GM12801 (cell line): ENCODE measurements around the gene SSX2.
"Not testable (repeated sequence)": the region's sequence is repeated elsewhere in the genome, so short reads cannot be mapped to it uniquely, and the experiment has no call there.

ENCODE experiments used
- TF ChIP-seq, protein P1 (sequence below): IDR thresholded peaks from one replicate; pipeline ENCODE4 v1.5.1; 2011; ENCODE audit warnings: control low read depth; ENCODE audit not compliant: insufficient read length; ENCODE audit errors: extremely low read depth

SSX2 gene

DNA sequence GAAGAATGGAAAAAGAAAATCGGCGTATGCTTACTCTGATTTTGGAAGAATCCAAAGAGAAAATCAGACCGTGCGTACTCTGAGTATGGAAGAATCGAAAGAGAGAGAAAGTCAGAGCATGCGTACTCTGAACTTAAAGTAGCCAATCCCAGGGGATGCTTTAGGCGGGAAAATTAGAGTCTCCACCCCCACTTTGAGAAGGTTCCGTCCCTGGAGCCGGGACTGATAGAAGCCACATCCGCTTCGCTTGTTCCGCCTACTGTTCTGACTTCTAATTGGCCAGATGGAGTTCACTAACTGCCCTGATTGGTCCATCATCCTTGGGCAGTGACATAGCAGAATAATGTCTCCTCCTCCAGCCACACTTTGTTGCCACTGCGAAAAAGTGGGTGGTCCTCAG is at the start of gene SSX2:
Gene SSX2, minus strand, starts transcription at position 101 of the 400 bp plus-strand sequence. CDS start 1,429 bp downstream, outside the sequence.
- TF ChIP-seq, protein P1, sequence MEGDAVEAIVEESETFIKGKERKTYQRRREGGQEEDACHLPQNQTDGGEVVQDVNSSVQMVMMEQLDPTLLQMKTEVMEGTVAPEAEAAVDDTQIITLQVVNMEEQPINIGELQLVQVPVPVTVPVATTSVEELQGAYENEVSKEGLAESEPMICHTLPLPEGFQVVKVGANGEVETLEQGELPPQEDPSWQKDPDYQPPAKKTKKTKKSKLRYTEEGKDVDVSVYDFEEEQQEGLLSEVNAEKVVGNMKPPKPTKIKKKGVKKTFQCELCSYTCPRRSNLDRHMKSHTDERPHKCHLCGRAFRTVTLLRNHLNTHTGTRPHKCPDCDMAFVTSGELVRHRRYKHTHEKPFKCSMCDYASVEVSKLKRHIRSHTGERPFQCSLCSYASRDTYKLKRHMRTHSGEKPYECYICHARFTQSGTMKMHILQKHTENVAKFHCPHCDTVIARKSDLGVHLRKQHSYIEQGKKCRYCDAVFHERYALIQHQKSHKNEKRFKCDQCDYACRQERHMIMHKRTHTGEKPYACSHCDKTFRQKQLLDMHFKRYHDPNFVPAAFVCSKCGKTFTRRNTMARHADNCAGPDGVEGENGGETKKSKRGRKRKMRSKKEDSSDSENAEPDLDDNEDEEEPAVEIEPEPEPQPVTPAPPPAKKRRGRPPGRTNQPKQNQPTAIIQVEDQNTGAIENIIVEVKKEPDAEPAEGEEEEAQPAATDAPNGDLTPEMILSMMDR, result not testable (repeated sequence)

DNA sequence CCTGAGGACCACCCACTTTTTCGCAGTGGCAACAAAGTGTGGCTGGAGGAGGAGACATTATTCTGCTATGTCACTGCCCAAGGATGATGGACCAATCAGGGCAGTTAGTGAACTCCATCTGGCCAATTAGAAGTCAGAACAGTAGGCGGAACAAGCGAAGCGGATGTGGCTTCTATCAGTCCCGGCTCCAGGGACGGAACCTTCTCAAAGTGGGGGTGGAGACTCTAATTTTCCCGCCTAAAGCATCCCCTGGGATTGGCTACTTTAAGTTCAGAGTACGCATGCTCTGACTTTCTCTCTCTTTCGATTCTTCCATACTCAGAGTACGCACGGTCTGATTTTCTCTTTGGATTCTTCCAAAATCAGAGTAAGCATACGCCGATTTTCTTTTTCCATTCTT is 44.0 kb upstream of the SSX2 start, which contains the start of gene SSX2B:
Gene SSX2B, plus strand, starts transcription at position 301 of the 400 bp plus-strand sequence. CDS start 1,429 bp downstream, outside the sequence.
- TF ChIP-seq, protein P1, result not testable (repeated sequence)

DNA sequence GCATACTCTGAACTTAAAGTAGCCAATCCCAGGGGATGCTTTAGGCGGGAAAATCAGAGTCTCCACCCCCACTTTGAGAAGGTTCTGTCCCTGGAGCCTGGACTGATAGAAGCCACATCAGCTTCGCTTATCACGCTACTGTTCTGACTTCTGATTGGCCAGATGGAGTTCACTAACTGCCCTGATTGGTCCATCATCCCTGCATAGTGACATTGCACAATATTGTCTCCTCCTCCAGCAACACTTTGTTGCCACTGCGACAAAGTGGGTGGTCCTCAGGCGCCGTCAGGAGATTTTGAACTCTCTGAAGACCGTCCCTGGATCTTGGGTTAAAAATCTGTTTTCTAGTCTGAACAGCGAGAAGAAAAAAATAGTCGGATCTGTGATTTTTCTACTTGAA is 52.2 kb downstream of the SSX2 start, which contains the start of gene SSX7:
Gene SSX7, minus strand, starts transcription at position 101 of the 400 bp plus-strand sequence. CDS start 1,428 bp downstream, outside the sequence.
- TF ChIP-seq, protein P1, result not testable (repeated sequence)
